WERI-Rb-1 (cell line): ENCODE results near the gene C10orf67.

ENCODE experiments used
- DNase-seq: peaks from one replicate; pipeline ENCODE4 v3.0.0-alpha.2; 2020
- H3K27ac ChIP-seq: fragments of 250-450 bp; sonication (Bioruptor Pico); 2 replicates; pipeline ENCODE4 v1.5.1; 2020; ENCODE audit warnings: mild to moderate bottlenecking, moderate library complexity
- H3K27me3 ChIP-seq: fragments of 250-450 bp; sonication (Bioruptor Pico); 2 replicates; pipeline ENCODE4 v1.5.1; 2021; ENCODE audit warnings: mild to moderate bottlenecking, low read depth, moderate library complexity; ENCODE audit not compliant: insufficient read depth, severe bottlenecking
- H3K36me3 ChIP-seq: fragments of 250-450 bp; sonication (Bioruptor Pico); 2 replicates; pipeline ENCODE4 v1.5.1; 2020; ENCODE audit warnings: mild to moderate bottlenecking, moderate library complexity
- H3K4me3 ChIP-seq: 2 replicates; pipeline ENCODE4 v1.5.1; 2011; ENCODE audit warnings: low read depth, mild to moderate bottlenecking, control low read depth, low read length
- H3K9me3 ChIP-seq: fragments of 250-450 bp; sonication (Bioruptor Pico); 2 replicates; pipeline ENCODE4 v1.5.1; 2021; ENCODE audit warnings: mild to moderate bottlenecking, moderate library complexity; ENCODE audit not compliant: severe bottlenecking
- CTCF ChIP-seq: IDR thresholded peaks from 2 replicates; pipeline ENCODE4 v1.5.1; 2011; ENCODE audit warnings: low read depth, mild to moderate bottlenecking, control low read depth, inconsistent platforms, low read length

C10orf67 gene

GRCh38 chr10:23342213-23342884 is 2.2 kb downstream of the C10orf67 start:
- no peak overlapping the region for H3K4me3 ChIP-seq
- no peak for TF ChIP-seq CTCF
- no peak overlapping the region for H3K27ac ChIP-seq
- H3K36me3 ChIP-seq, result no peaks in the 10 kb centered on the region
- no peak for DNase-seq
- H3K27me3 ChIP-seq, result no peaks in the 10 kb centered on the region
- no peaks in the 10 kb centered on the region for H3K9me3 ChIP-seq

GRCh38 chr10:23341004-23341403 is 3.6 kb downstream of the C10orf67 start:
- Histone ChIP-seq H3K36me3 (no peaks in the 10 kb centered on the region), H3K27ac (no peak overlapping the region), H3K27me3 (no peaks in the 10 kb centered on the region), H3K4me3 (no peak overlapping the region), H3K9me3 (no peaks in the 10 kb centered on the region)
- DNase-seq, result no peak
- TF ChIP-seq CTCF, result no peak

- Histone ChIP-seq H3K9me3 (no peaks in the 10 kb centered on the region), H3K27me3 (no peaks in the 10 kb centered on the region), H3K4me3 (no peak overlapping the region), H3K27ac (no peak overlapping the region), H3K36me3 (no peaks in the 10 kb centered on the region)
- no peak for TF ChIP-seq CTCF
- no peak for DNase-seq
These were observed 4.2 kb downstream of the C10orf67 start for GRCh38 chr10:23340354-23340753.

GRCh38 chr10:23338886-23339285 is 5.7 kb downstream of the C10orf67 start:
- Histone ChIP-seq H3K4me3 (no peak overlapping the region), H3K36me3 (no peaks in the 10 kb centered on the region), H3K27me3 (no peaks in the 10 kb centered on the region), H3K9me3 (no peaks in the 10 kb centered on the region), H3K27ac (no peak overlapping the region)
- no peak for TF ChIP-seq CTCF
- no peak for DNase-seq

- no peak for TF ChIP-seq CTCF
- Histone ChIP-seq H3K27me3 (no peaks in the 10 kb centered on the region), H3K36me3 (no peaks in the 10 kb centered on the region), H3K4me3 (no peak overlapping the region), H3K9me3 (no peaks in the 10 kb centered on the region), H3K27ac (no peak overlapping the region)
- DNase-seq, result no peak
These were observed 6.3 kb downstream of the C10orf67 start for GRCh38 chr10:23338155-23338828.
